Gastroesophageal sphincter (tissue), 3 donors: ENCODE data around the gene SLC48A1.

Experiments used
- EP300 ChIP-seq: sonication (generic); formaldehyde crosslinking; IDR thresholded peaks from one replicate; pipeline ENCODE4 v1.6.1; 2017; ENCODE audit warnings: antibody characterized with exemption, mild to moderate bottlenecking
- POLR2A ChIP-seq, 2 donors: fragments of 450-650 bp; IDR thresholded peaks; one replicate each; pipeline ENCODE4 v1.6.1; 2017; ENCODE audit warnings: antibody characterized with exemption in 2 of 2, mild to moderate bottlenecking in 2 of 2, moderate library complexity in 1 of 2
- POLR2AphosphoS5 ChIP-seq: sonication (generic); formaldehyde crosslinking; IDR thresholded peaks from one replicate; pipeline ENCODE4 v1.6.1; 2017; ENCODE audit warnings: antibody characterized with exemption
- TF ChIP-seq, protein P1 (sequence below), 4 experiments: fragments of 200-600 bp in 2 of 4; fragments of 450-650 bp in 2 of 4; sonication (generic) in 1 of 4; IDR thresholded peaks; one replicate each; pipeline ENCODE4 v1.5.1; 2017 to 2019; ENCODE audit warnings: antibody characterized with exemption in 4 of 4, mild to moderate bottlenecking in 2 of 4, moderate library complexity in 2 of 4

DNA sequence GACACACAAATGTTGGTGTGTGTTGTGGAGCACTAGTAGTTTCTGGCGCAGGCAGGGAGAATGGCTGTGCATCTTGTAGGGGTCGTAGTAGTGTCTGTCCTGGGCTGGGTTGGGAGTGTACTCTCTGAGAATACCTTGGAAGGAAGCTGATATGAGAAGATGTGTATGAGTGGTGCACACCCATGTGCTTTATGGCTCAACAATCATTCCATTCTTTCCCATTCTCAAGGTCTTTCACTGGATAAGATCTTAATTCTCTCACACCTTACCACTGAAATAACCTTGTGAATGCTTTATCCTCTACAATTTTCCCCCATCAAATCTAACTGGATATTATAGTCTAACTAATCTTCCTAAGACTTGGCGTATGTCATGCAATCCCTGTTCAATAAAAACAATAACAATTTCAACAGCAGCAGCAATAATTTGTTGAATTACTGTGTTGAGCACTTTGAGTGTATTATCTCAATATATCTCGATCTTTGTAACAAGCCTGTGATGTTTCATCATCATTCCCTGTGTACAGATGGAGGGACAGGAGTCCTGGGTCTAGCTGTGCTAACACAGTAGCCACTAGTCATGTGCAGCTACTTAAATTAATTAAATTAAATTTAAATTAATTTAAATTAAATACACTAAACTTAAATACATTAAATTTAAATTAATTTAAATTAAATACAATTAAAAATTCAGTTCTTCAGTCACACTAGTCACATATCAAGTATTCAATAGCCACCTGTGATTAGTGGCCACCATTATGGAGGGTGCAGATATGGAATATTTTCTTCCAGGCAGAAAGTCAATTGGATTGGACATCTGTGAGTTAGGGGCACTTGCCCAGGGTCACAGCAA lies 3.6 kb upstream of the SLC48A1 start:
- TF ChIP-seq, protein P1, sequence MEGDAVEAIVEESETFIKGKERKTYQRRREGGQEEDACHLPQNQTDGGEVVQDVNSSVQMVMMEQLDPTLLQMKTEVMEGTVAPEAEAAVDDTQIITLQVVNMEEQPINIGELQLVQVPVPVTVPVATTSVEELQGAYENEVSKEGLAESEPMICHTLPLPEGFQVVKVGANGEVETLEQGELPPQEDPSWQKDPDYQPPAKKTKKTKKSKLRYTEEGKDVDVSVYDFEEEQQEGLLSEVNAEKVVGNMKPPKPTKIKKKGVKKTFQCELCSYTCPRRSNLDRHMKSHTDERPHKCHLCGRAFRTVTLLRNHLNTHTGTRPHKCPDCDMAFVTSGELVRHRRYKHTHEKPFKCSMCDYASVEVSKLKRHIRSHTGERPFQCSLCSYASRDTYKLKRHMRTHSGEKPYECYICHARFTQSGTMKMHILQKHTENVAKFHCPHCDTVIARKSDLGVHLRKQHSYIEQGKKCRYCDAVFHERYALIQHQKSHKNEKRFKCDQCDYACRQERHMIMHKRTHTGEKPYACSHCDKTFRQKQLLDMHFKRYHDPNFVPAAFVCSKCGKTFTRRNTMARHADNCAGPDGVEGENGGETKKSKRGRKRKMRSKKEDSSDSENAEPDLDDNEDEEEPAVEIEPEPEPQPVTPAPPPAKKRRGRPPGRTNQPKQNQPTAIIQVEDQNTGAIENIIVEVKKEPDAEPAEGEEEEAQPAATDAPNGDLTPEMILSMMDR (IDR thresholded peaks at IDR 0.05) = no peak
- TF ChIP-seq EP300 (no peak), POLR2A (IDR thresholded peaks at IDR 0.05) (no peak), POLR2AphosphoS5 (no peak)
